Right forelimb (tissue), 1 donor: Measurements from ENCODE around the gene NOL9.

Source experiments
- DNase-seq: peaks from one replicate; pipeline ENCODE4 v3.0.0-alpha.2; 2018

The NOL9 gene

DNA sequence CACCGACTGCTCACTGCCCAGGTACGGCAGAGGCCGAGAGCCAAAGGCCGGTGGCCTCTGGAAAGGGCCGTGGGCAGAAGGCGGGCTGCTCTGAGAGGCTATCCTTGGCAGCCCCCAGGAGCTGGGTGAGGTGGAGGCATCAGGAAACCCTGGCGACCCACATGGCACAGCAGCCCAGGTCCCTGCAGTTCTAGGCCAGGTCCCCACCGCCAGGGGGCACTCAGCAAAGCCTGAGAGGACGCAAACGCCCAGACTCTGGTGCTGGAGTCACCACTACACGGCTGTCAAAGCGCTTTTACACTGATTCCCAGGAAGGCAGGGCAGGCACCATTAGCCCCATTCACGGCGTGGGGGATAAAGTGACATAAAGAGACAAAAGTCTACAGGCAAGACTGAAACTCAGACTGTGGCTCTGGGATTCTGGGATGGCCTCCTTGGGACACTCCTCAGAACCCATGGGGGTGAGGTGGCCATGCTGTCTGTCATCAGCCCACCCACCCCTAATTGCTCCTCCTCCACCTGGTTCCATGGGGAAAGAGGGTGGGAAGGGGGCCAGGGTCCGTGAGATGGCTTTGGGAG lies 67.8 kb downstream of the NOL9 start:
- DNase-seq = peak; percentile 89

DNA sequence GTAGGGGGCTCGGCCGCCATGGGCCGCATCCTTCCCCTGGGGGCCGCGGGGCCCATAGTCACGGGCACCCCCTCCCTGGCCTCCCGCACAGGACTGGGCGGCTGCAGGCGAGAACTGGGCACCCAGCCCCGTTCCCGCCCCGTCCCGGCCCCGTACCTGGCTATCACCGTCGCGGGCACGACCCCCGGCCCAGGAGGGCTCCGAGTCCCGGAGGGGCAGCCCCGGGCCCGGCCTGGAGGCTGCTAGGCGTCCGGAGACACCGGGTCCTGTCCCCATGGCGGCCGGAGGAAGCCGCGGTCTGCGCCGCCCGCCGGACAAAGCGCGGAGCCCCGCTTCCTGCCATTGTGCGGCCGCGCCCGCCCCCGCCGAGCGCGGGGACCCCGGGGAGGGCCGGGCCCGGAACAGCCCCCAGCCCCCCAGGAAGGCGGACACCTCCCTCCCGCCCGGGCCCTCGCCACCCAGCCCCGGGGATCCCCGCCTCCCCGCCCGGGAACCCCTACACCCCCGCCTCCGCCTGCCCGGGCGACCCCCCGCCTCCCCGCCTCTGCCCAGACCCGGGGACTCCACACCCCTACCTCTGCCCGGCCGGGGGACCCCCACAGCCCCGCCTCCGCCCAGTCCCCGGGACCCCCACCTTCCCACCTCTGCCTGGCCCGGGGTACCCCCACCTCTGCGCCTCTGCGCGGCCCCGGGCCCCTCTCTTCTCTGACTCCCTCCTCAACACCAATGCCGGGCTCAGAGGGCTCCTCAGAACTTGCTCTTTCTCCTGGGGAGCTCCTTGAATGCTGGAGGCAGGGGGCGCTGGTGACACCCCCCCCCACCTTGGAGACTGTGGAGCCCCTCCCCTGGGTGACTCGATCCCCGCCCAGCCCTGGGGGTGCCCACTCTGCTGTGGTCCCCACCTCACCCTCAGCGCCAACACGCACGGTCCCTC lies 68.9 kb downstream of the NOL9 start:
- DNase-seq = no peak

DNA sequence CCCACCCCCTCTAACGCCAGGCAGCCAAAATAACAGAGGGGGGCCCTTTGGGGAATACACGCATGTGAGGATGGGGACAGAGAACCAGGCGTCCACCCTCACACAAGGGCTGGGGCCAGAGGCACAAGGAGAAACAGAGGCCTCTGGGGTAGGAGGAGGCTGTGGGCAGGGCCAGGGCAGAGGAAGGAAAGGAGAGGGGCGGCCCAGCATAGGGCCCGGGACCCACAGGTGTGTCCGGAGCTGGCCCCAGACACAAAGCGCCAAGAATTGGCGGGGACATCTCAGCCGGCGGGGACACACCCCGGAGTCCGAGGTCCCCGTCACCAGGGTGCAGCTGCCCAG lies 69.5 kb downstream of the NOL9 start:
- DNase-seq = no peak

DNA sequence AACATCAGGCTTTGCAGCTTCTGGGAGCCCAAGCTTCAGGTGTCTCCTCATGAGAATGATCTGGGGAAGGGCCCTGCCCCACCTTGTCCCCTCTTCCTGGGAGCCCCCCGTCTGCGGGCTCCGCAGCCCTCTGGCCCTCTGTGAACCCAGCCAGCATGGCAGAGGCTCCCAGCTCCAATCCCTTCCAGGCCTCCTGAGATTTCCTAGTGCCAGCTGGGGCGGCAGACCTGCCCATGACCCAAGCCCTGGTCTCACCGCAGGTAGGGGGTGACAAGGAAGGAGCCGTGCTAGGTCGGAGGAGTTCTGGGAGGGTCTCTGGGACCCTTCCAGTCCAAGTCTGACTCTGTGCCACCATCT lies 70.6 kb downstream of the NOL9 start:
- DNase-seq = no peak

DNA sequence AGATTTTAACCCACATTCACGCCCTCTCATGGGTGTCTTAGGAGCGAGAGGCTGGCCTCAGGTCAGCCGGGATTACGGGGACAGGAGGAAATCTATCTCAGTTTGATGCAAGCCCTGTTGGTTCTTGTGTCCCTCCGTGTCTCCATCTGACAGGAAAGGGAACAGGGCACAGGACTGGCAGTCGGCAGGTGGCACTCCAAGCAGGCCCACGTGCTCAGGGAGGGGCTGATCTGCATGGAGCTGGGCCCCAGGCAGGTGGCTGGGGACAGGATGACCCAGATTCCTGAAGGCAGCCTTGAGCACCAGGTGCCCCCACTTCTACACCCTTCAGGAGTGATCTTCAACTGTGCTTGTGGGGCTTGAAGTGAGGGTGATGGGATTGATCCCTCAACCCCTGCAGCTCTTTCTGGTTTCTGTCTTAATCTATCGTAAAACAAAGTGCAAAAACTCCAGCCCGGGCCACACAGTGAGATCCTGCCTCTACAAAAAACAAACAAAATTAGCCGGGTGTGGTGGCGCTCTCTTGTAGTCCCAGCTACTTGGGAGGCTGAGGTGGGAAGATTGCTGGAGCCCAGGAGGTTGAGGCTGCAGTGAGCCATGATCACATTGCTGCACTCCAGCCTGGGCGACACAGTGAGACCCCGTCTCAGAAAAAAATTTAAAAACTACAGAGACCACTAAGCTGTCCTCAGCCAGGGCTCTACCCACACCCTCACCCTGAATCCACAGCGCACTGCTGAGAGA lies 71.1 kb downstream of the NOL9 start:
- DNase-seq = no peak

DNA sequence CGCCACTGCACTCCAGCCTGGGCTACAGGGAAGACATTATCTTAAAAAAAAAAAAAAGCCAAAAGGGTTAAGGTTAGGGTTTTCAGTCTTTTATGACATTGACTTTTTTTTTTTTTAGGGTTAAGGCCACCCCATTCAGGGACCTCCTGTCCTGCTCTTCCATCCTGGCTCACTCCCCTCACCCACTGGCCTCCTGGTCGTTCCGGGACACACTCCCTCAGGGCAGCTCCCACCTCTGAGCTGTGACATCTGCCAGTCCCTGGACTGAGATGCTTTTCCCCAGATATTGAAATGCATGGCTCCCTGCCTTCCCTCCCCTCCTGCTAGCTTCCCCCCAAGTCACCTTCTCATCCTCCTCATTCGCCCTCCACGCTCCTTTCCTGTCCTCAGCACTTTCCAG lies 72.5 kb downstream of the NOL9 start:
- DNase-seq = no peak

DNA sequence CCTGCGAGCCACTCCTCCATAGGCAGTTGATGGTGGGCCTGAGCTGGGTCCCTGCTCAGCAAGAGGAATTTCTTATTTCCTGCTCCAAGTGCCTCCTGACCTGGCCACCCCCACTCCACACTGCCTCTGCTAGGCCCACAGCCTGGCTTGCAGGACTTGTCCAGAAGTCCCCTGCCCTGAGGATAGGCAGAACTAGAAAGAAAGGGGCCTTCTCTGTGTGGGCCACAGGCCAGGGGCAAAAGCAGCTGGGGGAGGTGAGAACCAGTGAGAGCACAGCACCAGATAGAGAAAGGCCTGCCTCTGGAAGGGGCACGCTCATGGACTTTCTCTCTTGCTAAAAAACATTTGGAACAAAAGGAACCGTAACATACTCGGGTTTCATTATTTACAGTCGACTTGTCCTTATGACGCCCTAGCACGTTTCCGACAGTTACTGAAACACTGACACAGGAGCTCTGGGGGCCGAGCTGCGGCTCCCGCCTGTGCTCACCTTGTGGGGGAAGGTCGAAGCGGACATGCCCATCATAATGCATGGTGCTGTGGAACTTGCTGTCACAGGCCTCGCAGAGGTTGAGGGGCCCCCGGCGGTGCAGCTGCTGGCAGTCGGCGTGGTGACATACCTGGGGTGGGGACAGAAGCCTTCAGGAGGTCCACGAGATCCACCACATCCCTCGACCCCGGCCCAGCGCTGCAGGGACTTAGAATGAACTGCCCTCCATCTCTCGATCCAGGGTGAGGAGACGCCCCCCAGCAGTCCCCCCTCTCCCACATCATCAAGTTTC lies 77.1 kb downstream of the NOL9 start:
- no peak for DNase-seq

DNA sequence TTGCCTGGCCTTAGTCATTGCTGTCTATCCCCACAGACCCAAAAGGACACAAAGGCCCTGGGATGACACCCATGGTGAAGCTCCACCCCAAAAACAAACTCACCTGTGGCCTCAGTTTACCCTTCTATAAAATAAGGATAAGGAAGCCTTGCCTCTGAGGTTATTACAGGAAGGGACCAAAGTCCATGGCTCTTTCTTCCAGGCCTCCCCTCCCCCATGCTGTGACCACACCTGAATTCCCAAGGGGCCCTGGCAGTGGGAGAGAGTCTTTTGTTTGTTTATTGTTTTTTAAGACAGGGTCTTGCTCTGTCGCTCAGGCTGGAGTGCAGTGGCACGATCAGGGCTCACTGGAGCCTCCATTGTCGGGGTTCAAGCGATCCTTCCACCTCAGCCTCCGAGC lies 77.8 kb downstream of the NOL9 start:
- DNase-seq = no peak

DNA sequence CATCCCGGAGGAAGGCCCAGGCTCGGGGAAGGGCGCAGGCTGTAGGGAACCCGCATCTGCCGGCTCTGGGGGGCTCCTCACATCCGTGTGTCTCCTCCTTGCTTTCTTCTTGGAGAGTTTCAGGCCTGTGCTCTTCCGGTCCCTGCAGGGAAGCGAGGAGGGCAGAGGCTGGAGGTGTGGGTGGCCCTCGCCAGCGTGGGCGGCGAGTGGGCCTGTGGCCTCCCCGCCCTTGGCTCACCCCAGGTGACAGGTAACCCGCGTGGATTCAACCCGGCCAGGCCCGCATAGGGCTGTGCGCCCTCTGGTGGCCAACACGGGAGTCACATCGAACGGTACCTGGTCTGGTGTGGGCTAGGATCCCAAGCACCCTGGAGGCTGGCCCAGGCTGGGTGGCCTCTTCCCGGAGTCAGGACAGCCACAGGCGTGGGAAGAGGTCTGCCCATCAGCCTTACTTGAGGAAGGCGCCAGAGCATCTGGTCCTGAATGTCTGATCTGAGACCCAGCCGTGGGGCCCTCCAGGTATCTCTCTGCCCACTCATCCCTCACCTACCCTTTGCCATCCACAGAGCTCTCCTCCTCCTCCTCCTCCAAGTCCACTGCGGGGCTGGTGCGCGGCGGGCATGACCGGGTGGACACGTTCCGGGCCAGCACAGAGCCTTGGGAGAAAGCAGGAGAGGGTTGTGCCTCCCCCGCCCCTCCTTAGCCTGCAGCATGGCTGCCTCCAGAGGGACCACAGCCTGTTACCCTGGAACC lies 78.8 kb downstream of the NOL9 start:
- DNase-seq = no peak

DNA sequence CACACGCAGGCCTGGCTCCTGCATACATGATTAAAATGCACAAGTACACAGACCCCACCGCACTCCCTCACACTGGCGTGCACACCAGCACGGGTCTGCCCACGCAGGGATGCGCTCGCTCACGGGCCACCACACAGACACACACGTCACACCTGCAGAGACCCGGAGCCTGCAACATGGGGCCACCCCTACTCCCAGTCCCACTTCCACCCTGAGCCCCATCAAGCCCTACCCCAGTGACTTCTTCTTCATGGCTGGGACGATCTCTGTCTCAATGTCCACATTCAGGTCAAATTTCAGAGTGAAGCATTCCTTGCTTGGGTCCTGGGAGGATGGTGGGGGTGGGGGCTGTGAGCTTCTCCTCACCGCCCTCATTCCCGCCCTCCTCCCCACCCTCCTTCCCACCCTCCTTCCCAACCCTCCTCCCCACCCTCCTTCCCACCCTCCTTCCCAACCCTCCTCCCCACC lies 79.5 kb downstream of the NOL9 start:
- DNase-seq = no peak

DNA sequence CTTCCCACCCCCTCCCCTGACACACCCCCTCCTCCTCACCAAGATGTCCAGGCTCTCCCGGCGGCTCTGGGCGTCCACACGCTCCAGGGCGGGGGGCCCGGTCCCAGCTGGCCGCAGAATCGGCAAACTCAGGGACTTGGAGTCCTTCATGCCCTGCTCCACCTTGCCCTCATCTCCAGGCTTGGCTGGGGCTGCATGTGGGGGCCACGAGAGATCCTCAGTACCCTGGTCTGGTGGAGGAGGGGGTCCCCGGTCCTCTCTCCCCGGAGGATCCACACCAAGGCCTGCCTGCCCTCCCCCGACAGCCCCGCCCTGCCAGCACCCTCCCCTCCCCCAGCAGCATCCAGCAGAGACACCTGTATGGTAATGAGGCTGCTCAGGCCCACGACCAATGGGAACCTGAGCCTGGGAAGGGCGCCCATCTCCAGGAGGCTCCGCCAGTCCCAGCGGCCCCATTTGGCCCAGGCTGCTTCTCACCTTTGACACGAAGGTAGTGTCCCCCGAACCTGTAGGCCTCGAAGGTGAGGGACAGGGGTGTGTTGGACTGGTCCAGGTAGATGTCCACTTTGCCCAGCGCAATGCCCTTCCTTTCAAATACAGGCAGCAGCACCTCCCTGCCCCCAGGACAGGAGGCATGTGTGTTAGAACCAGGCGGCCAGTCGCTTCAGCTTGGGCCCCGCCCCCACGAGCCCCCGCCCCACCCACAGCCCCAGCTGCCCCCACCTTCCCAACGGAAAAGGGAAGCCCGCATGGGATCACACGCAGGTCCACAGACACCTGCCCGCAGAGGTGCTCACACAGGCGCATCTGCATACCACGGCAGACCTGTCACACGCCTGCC lies 80.1 kb downstream of the NOL9 start:
- DNase-seq = no peak

DNA sequence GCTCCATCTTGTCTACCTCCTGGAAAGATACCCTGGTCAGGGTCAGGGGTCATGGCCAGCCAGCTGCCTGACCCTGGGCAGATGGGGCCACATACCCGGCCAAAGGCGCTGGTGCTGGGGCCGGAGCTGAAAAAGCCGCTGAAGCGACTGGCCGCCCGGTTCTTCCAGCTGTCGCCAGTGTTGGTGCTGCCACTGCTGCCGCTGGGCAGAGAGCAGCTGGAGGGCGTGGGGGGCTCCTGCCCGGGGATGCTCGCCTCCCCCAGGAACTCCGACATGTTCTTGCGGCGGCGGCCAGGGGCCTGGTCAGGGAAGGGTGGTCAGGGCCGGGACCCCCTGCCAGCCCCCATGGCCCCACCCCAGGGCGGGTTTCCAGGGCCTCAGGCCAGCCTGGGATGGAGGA lies 81.2 kb downstream of the NOL9 start:
- DNase-seq = no peak

DNA sequence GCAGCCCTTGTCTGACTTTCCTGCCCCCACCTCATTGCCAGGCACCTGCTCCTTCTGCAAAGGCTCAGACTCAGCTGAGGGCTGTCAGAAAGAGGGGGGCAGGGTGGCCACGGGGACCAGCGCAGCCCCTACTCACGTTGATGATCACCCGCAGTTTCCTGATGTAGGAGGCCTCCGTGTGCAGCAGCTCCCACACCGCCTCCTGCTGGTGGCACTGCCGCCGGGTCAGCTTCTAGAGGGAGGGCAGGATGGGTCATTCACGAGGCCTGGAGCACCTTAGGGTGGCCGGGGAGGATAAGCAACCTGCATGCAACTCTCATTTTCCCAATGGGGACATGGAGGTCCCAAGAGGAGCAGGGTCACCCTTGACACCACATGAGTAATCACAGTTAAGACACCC lies 81.9 kb downstream of the NOL9 start:
- no peak for DNase-seq

DNA sequence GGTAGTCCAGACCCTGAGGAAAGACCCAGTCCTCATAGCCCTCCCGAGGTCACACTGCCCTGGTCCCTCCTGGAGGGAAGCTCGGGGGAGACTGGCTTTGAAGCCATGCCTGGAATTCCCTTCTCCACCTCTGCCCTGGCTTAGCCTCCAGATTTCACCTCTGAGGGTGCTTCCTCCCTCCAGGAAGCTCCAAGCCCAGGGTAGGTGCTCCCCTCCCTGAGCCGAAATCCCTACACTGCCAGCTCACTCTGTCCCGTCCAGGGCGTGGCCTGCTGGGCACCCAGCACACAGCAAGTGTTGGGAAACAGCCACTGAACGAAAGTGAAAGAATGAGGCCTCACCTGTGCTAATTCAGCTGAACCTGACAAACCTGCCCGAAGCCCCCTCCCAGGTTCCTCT lies 82.3 kb downstream of the NOL9 start:
- DNase-seq = no peak
